Middle frontal gyrus (tissue), 1 donor: ENCODE data around the gene EMSY.

Source experiments
- DNase-seq: peaks from one replicate; pipeline ENCODE4 v3.0.0-alpha.2; 2015; ENCODE audit warnings: low spot score; ENCODE audit errors: extremely low spot score

EMSY gene

DNA sequence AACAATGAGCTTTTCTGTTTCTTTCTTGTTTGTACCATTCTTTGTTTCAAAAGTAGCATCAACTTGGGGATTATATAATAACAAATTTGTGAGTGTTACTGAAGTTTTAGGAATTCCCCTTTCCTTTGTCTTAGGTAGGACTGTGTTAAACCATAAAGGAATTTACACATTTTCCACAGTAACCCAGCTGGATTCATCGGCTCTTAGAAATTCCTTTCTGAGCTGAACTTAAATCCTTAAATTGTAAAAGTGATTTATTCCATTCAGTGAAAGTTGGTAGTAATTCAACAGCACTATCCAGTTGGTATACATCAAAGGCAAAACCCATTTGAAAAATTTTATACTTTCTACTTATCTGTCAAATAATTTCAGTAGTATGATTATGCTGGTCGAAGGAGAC is 11.8 kb downstream of the EMSY start:
- no peak for DNase-seq

DNA sequence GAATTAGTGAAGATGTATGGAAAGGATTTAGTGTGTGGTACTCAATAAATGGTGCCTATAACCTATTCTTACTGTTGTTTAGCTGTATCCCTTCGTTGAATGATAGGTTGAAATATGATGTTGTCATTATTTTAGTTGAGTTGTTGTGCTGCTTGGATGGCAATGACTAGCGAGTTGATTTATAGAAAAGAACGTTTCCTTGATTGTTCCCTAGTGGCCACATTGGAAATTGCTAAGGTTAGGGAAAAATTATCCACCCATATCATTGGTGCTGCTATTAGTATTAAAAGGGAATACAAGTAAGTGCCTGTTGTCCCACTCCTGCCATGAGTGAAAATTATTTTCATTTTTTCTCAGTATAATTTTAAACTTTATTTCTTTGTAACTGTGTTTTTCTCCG is 14.5 kb downstream of the EMSY start:
- no peak for DNase-seq

DNA sequence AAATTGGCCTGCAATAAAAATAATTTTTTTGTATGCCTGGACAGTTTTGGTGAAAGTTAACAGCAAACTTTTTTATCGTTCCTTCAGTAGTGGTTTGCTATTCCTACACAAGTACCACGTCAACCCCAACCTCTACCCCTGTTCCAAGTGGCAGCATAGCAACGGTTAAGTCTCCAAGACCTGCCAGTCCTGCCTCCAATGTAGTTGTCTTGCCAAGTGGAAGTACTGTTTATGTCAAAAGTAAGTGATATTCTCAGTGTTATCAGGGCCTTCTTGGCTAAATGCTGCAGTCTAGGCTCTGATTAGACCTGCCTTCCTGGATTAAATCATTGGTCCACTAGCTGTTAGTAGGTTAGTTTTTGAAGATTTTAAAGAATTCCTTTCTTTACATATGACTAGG is 15.0 kb downstream of the EMSY start:
- DNase-seq, result no peak

DNA sequence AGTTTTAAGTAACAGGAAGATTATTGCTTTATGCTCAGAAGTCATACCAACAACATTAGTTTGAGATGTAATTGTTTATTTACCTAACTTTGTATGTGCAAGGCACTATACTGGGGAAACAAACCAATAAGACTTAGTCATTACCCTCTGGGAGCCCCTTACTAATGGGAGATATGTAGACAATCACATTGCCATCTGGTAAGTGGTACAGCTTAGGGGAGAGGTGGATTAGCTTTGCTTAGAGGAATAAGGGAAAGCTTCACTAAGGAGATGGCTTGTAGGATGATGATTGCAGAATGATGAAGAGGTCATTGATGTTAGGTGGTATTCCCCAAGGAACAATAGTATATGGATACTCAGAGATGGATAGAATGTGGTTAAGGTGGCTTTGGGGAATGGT is 17.5 kb downstream of the EMSY start:
- DNase-seq, result no peak

DNA sequence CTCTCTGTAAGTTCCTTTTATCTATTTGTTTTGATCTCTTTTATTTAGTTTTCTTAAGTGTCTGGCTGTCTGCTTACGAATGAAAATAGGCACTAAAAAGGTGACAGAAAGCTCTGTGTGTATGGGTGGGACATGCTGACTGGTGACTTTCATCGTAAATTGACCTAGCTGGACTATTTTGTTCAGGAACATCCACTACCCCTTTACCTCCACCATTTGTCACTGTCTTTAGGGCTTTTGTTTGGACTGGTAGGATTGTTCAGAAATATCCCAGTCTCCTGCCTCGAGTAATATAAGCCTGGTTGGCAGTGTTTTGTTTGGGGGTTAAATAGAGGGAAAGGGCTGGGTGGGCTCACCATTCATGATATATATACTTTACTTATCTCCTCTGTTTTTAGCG is 20.9 kb downstream of the EMSY start:
- no peak for DNase-seq

DNA sequence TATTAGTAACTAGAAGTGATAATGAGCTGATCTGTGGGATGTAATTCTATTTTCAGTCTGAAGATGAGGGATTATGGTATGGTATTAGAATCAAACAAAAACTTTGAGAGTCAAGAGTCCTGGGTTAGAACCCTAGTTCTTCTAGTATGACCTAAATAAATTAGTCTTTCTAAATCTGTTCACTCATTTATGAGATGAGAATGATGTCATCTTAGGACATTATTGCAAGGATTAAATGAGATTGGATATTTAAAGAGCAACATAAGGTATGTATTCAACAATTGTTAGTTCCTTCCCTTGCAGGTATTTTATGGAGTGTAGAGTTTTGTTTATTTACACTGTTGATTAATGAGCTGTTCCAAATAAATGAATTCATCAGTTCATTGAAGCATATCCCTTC is 21.8 kb downstream of the EMSY start:
- no peak for DNase-seq

DNA sequence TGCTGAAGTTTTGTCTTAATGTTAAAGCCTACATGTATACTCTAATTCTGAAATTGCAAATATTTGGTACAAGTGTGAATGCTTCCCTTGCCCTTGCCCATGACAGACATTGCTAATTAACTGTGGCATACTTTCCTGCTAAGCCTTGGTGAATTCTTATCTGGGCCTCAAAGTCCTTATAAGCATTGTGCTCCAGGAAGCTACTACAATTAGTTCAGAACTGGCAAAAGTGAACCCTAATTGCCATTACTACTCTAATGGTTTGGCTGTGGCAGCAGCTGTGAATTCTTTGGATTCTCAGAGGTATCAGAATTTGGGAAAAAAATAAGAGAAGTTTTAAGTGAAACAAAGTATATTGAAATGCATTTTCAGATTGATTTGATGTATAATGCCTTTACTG is 24.3 kb downstream of the EMSY start:
- DNase-seq, result no peak

DNA sequence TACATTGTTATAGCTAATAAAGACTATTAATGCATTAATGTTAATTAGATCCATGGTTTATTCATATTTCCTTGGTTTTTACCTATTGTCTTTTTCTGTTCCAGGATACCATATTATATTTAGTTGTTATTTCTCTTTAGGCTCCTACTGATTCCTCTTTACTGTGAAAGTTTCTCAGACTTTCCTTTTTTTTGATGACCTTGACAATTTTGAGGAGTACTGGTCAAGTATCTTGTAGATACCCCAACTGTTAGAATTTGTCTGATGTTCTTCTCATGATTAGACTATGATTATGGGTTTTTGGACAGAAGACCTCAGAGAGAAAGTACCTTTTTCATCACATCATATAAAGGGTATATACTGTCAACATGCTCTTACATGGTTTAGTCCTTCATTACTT is 26.6 kb downstream of the EMSY start:
- DNase-seq, result no peak

DNA sequence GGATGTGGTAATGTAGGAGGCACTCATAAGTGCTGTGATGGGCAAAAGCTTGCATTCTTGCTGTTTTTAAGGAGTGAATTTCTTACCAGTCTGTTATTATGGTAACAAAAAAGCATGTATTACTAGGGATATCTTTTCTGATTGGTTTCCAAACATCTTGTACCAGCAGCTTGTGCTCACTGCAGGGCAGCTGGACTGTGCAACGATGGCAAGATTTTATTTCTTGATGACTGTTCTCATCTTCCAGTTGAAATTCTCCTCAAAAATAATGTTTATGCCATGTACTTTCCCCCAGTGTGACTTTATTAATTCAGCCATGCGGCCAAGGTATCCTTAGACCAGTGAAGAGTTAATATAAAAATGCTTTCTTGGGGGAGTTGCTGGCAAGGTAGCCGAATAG is 35.4 kb downstream of the EMSY start:
- no peak for DNase-seq

DNA sequence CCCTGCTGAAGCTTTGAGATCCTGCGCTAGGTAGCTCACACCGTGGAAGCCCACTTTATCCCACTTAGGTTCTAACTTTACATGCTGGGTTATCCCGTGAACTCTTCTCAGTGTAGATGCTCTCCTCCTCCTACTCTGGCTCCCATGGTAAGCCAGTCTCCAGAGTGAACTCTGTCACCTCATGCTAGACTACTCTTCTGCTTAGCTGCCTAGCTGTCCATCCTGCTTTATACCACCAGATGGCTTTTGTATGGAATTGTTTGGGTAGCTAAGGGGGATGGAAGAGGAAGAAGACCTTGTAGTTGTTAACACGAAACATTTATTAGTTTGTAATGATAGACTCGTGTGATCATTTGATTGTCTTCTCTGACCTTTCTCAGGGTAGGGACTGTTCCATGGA is 46.8 kb downstream of the EMSY start:
- DNase-seq, result no peak

DNA sequence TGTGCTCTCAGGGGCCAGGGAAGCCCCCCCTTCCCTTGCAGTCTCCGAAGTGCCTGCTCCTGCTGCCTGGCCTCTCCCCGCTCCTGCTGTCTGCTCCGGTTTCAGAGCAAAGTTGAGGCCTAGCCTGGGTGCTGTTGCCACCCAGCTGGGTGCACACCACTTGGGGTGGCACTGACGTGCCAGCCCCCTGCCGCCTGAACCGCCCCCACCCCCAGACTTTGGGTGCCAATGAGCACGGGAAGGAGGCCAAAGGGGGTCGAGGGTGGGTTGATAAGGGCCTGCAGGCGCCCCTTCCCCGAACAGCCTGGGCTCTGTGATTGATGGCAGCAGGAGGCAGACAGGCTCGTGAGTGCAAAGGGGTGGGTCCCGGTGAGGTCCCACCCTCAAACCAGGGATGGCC is 48.2 kb downstream of the EMSY start:
- no peak for DNase-seq

DNA sequence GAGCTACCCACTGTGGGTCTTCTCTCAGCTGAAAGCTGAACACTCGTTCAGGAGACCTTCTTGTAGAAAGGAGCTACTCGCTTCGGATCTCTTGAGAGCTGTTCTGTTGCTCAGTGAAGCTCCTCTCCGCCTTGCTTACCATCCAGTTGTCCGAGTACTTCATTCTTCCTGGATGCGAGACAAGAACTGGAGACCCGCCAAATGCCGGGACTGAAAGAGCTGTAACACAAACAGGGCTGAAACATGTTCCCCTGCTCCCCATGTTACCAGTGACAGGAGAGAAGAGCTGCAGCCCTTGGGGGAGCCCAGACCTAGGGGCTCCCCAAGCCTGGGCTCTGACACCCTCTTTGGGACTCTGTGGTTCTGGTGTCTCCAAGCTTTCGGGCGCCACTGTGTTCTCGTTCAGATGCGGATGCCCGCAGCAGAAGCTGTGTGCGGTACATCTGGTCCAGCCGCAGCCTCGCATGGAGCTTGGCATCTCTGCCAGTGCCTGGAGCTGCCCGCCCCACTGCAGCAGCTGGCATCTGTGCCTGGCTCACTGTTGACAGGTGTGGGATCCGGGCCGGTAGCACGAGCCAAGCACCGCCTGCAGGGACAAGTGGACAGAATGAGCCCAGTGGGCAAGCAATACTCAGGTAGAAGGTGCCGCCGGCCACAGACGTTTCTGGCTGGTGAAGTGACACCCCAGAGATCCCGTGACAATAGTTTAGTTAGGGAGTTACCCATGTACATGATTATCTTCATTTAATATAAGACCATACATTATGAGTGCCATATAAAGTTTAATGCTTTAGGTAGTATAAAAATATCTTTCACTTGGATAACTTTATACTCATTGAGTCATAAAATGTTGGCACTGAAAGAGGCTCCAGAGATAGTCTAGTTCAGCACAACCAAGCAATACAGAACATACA is 49.1 kb downstream of the EMSY start:
- no peak for DNase-seq

DNA sequence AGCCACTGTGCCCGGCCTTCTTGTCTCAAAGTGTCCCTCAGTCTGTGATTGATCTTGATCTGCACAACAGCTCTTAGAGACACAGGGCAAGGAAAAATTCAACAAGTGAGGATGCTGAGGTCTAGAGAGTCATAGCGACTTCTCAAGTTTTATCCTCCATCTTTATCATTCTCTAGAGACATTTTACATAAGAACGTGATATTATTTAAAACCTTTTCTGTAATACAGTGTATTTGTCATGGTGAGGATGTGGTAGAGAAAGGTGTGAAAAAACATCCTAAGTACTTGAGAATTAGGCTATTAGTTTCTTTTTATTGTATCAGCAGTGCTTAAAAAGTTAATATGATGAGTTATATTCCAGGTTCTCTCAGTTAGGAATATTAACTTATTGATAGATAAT is 50.2 kb downstream of the EMSY start:
- DNase-seq, result no peak

DNA sequence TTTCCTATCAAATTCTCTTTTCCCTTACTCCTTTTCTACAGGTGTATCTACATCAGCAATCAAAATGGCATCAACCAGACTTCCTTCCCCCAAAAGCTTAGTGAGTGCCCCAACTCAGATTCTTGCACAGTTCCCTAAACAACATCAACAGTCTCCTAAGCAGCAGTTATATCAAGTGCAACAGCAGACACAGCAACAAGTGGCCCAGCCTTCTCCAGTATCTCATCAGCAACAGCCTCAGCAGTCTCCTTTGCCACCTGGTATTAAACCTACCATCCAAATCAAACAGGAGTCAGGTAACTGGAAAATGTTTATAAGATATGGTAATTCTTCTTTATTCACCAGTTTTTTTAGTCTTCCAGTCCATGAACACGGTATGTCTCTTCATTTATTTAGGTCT is 51.4 kb downstream of the EMSY start:
- DNase-seq, result no peak

DNA sequence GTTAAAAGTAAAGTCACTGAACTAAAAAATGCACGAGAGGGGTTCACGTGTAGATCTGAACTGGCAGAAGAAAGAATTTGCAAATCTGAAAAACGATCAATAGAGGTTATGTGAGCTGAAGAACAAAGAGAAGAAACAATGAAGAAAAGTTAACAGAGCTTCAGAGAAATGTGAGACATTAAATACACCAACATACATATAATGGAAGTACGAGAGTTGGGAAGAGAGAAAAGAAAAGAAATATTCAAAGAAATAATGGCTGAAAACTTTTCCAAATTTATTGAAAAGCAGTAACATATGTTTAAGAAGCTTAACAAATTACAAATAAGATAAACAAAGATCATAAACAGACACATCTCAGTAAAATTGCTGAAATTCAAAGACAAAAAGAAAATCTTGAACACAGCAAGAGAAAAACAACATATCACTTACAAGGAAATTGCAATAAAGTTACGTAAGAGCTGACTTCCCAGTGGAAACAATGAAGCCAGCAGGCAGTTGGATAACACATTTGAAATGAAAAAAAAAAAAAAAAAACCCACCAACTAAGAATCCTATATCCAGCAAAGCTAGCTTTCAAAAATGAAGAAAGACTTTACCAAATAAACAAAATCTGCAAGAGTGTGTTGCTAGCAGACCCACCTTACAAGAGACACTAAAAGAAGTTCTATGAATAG is 56.8 kb downstream of the EMSY start:
- no peak for DNase-seq

DNA sequence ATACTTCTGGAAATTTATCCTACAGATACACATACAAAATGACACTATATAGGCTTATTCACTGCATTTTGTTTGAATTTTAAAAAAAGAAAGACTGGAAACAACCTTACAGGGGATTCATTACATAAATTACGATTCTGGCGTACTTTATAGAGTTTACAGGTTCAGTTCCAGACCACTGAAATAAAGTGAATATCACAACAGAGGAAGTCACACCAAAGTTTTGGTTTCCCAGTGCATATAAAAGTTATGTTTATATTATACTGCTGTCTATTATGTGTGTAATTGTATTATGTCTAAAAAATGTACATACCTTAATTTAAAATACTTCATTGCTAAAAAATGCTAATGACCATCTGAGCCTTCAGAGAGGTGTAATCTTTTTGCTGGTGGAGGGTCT is 62.0 kb downstream of the EMSY start:
- no peak for DNase-seq

DNA sequence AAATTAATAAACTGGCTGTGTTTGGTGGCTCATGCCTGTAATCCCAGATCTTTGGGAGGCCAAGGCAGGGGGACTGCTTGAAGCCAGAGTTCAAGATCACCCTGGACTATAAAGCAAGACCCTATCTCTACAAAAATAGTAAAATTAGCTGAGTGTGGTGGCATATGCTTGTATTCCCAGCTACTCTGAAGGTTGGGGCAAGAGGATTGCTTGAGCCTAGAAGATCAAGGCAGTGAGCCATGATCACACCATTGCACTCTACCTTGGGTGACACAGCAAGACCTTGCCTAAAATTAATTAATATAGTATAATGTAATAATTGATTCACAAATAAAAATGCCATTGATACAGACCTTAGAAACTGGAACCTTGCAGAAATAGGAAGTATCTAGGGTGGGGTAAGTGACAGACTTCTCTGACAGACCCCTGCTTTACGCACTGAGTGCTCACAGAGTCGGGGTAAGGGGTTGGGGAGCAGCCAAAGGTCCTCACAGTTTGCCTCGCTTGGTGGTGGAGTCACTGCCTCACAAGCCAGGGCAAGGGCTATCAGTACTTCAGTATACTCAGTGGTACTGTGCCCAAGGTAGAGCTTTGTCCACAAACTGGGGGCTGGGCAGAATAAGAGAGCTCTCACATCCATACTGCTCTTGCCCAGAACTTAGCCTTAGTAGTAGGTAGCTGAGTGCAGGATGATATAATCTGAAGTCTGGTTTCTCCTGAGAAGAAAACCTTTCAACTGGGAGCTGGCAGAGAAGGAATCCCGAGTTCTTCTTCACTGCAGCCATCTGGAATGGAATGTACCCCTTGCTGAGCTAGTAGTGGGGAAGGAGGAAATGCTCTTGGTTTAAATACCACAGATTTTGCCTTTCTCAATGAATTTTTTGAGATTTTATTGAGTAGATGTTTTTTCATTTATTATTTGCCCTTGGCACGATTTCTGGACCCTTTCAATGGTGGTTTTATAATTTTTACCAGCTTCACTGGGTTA is 65.5 kb downstream of the EMSY start:
- no peak for DNase-seq

DNA sequence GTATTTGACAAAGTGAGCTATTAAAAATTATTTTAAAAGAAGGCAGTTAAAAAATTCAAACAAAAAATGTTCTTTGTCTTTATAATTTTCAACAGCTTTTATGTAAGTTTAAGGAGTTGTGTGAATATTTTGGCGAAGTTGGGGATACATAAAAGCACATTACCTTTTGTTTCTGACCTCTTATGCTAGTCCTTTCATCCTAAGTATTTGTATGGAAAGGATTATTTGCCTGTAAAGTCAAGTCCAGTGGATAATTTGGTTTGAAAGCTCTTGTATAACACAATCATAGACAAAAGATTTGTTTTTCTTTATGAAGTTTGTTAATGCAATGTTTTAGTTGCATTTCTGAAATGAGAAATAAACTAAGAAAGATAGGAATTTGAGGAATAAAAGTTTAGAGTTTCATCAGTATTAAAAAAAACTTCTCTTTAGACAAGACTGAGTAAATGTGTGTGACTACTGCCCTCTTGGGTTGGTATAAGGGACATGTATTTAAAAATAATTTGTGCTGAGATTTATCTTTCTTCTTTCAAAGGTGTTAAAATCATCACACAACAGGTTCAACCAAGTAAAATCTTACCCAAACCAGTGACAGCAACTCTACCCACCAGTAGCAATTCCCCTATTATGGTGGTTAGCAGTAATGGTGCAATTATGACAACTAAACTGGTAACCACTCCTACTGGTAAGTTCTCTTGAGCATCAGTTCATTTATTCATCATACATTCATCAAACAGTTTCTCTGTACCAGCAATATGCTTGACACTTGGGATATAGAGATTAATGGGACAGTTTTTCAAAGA is 68.2 kb downstream of the EMSY start:
- DNase-seq, result no peak

DNA sequence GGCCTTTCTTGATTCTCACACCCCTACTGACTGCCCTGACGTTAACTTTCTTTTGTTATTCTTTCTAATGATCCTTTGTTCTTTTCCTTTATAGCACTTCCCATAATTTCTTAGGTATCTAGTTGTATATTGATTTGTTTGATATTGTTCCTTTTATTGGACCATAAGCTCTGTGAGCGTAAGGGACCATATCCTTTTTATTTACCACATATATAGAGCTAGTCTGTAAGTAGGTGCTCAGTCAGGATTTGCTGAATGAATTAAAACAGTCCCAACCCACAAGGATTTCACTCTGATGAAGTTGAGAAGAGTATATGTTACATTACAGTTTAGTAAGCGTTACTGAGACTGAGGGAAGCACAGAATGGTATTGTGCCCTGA is 68.8 kb downstream of the EMSY start:
- no peak for DNase-seq

DNA sequence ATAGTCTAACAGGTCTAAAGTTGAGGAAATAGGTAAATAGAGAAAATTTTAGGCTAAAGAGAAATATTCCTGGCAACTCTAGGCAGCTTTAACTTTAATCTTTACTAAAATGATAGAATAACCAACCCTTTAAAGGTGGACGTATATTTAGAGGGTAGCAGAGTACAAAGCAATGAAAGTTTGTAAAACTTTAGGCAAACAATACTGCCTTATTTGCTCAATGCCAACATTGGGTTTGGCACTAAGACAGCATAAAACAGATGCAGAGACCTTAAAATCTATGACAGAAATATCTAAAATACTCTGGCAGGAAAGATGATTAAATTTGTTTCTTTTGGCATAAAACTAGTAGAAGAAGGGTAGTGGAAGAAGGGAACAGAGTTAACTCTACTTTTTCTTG is 70.7 kb downstream of the EMSY start:
- no peak for DNase-seq

DNA sequence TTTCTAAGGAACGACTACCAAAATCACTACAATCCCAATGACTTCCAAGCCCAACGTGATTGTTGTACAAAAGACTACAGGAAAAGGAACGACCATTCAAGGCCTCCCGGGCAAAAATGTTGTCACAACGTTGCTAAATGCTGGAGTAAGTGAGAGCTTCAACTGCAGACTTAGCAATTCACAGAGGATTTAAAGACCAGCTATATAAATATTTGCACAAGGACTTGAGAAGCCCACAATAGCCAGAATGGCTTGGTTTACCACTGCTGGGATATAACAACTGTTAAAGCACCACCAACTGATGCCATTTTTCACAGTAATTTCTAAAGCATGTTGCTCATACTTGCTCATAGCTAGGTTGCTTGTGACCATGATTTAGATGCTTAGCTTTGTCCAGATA is 78.3 kb downstream of the EMSY start:
- no peak for DNase-seq
